Erythroblast (primary cell): ENCODE measurements around the gene MAP1B.

Experiments
- GATA1 ChIP-seq: IDR thresholded peaks from 2 replicates; pipeline ENCODE4 v1.6.1; 2011; ENCODE audit warnings: low read depth, mild to moderate bottlenecking, control low read depth, low read length, moderate library complexity
- POLR2A ChIP-seq: IDR thresholded peaks from 2 replicates; pipeline ENCODE4 v1.6.1; 2011; ENCODE audit warnings: mild to moderate bottlenecking, low read length

DNA sequence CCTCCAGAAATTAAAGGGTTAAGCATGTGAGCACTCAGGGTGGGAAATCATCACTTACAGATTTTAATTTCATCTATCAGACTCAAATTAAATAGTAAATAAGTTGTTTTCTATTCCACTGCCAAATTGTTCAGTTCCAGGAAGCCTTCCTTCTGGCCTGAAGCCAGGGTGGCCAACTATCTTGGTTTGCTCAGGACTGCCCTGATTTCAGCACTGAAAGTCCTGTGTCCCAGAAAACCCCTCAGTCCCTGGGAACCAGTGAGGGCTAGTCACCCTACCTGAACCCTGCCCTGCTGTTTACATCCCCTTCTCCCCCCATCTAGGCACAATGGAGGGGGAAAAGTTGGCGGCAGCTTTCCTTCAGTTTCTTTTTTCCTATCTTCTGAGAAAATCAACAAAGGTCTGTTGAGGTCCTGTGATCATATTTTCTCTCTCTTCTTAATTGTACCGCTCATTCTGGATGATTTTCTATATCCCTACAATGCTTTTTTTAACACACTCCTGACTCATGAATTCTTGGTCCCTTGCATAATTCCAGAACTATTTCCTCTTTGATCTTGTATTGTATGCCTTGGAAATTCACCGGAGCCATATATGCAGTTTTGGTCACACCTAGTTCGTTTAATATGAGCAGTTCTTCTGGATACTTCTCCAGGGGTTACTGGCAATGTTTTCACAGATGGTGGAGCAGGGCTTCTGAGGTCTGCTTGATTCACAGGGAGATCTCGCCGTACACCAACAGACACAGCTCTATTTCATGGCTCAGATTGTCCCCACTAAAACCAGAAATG, 103.8 kb downstream of the MAP1B start:
- TF ChIP-seq POLR2A (no peak), GATA1 (no peak)
